DND-41 (cell line): ENCODE measurements around the gene LAPTM4A.
"Not testable (repeated sequence)": the region's sequence is repeated elsewhere in the genome, so short reads cannot be mapped to it uniquely, and the experiment has no call there.

Experiments used
- ATAC-seq: fragments of 200-7000 bp; cut with Tn5 transposase; 3 replicates; pipeline ENCODE4 v1.9.1; 2021; ENCODE audit warnings: low read depth; ENCODE audit not compliant: insufficient read depth
- DNase-seq: peaks from one replicate; pipeline ENCODE4 v3.0.0-alpha.2; 2020
- H2AFZ ChIP-seq: 2 replicates; pipeline ENCODE4 v1.6.0; 2012; ENCODE audit warnings: low read depth, low read length
- H3K27ac ChIP-seq: 2 replicates; pipeline ENCODE4 v1.5.1; 2012; ENCODE audit warnings: low read length, inconsistent platforms
- H3K27me3 ChIP-seq: fragments of 200-600 bp; sonication (generic); 2 replicates; pipeline ENCODE4 v1.6.0; 2012; ENCODE audit warnings: low read length, mild to moderate bottlenecking, inconsistent platforms; ENCODE audit not compliant: insufficient read depth, poor library complexity
- H3K36me3 ChIP-seq: 2 replicates; pipeline ENCODE4 v1.5.1; 2012; ENCODE audit warnings: low read length, inconsistent platforms; ENCODE audit not compliant: insufficient read depth
- H3K4me1 ChIP-seq: 2 replicates; pipeline ENCODE4 v1.5.1; 2012; ENCODE audit warnings: mild to moderate bottlenecking, low read length; ENCODE audit not compliant: insufficient read depth
- H3K4me2 ChIP-seq: 2 replicates; pipeline ENCODE4 v1.6.0; 2012; ENCODE audit warnings: mild to moderate bottlenecking, moderate library complexity, low read length, inconsistent platforms; ENCODE audit not compliant: insufficient read depth
- H3K4me3 ChIP-seq, 2 experiments: fragments of 200-600 bp in 1 of 2; shearing (Covaris generic) in 1 of 2; 2 replicates each; pipeline ENCODE4 v1.5.1; 2012 to 2016; ENCODE audit warnings: inconsistent platforms in 2 of 2, low read length in 2 of 2, mild to moderate bottlenecking in 2 of 2, low read depth in 1 of 2, moderate library complexity in 1 of 2
- H3K79me2 ChIP-seq: 2 replicates; pipeline ENCODE4 v1.6.0; 2012; ENCODE audit warnings: low read length, inconsistent platforms; ENCODE audit not compliant: insufficient read depth
- H3K9ac ChIP-seq: 2 replicates; pipeline ENCODE4 v1.6.0; 2012; ENCODE audit warnings: low read depth, mild to moderate bottlenecking, inconsistent platforms, low read length, moderate library complexity
- H3K9me3 ChIP-seq: 2 replicates; pipeline ENCODE4 v1.5.1; 2012; ENCODE audit warnings: low read length, moderate library complexity, mild to moderate bottlenecking, inconsistent platforms; ENCODE audit not compliant: insufficient read depth, severe bottlenecking
- H4K20me1 ChIP-seq: 2 replicates; pipeline ENCODE4 v1.6.0; 2012; ENCODE audit warnings: low read length; ENCODE audit not compliant: insufficient read depth
- CTCF ChIP-seq: IDR thresholded peaks from 2 replicates; pipeline ENCODE4 v1.5.1; 2012; ENCODE audit warnings: borderline replicate concordance, low read length, moderate library complexity, mild to moderate bottlenecking; ENCODE audit not compliant: poor library complexity, severe bottlenecking; ENCODE audit errors: extremely low read depth
- EZH2 ChIP-seq: IDR thresholded peaks from 3 replicates; pipeline ENCODE4 v1.6.1; 2012; ENCODE audit warnings: borderline replicate concordance, low read depth, mild to moderate bottlenecking, moderate library complexity, low read length, inconsistent platforms; ENCODE audit not compliant: severe bottlenecking

The LAPTM4A gene

GRCh38 chr2:20092226-20092900, 40.9 kb upstream of the LAPTM4A start:
- TF ChIP-seq EZH2: no peak
- no peak for TF ChIP-seq CTCF
- peaks cover 33% of the 10 kb centered on the region for H3K27me3 ChIP-seq
- H3K79me2 ChIP-seq: no peaks in the 10 kb centered on the region
- no peak overlapping the region for H3K4me2 ChIP-seq
- H3K4me3 ChIP-seq: no peak overlapping the region
- H3K27ac ChIP-seq: no peak overlapping the region
- no peaks in the 10 kb centered on the region for H4K20me1 ChIP-seq
- H3K36me3 ChIP-seq: no peaks in the 10 kb centered on the region
- no peaks in the 10 kb centered on the region for H3K9me3 ChIP-seq
- H2AFZ ChIP-seq: no peak overlapping the region
- H3K4me1 ChIP-seq: no peaks in the 10 kb centered on the region
- no peak overlapping the region for H3K9ac ChIP-seq
- ATAC-seq: no peak
- no peak for DNase-seq

DNA sequence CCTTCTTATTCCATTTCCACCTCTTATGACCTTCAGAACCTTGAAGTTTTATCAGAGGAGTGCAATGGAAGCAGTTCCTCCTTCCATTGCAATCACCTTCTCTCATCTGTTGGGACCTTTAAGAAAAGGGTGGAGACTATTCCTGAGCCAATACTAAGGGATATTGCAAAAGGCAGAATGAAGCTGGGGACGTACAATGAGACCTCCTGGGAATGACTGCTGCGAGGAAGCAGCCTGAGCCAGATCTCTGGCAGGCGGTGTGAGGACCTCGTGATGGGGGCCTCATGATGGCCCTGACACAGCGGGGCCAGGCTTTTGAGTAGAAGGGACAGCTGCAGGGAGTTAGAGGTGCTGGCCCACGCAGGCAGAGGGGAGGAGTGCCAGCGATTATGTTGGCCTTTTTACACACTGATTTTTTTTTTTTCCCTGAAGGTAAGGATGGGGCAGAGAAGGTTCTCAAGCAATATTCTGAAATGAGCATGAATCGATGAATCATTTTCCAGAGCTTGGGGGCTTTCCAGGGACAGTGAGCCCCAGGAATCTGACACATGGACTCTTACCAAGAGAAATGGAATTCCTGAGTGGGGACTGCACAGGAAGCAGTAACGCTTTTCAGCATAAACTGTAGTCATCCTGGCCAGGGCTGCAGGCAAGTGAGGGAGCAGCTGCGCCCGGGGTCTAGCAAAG, 40.0 kb upstream of the LAPTM4A start:
- no peak for DNase-seq
- Histone ChIP-seq H3K9ac (no peak overlapping the region), H3K79me2 (no peaks in the 10 kb centered on the region), H3K27ac (no peak overlapping the region), H3K4me1 (no peaks in the 10 kb centered on the region), H4K20me1 (no peaks in the 10 kb centered on the region), H3K9me3 (no peaks in the 10 kb centered on the region), H3K4me2 (no peak overlapping the region), H2AFZ (no peak overlapping the region), H3K27me3 (peaks cover 33% of the 10 kb centered on the region), H3K36me3 (no peaks in the 10 kb centered on the region), H3K4me3 (no peak overlapping the region)
- TF ChIP-seq CTCF: no peak
- TF ChIP-seq EZH2: no peak
- ATAC-seq: no peak

GRCh38 chr2:20089715-20090464, 38.5 kb upstream of the LAPTM4A start:
- no peaks in the 10 kb centered on the region for H4K20me1 ChIP-seq
- no peaks in the 10 kb centered on the region for H3K9me3 ChIP-seq
- no peak overlapping the region for H3K27ac ChIP-seq
- no peak overlapping the region for H2AFZ ChIP-seq
- H3K4me1 ChIP-seq: no peaks in the 10 kb centered on the region
- DNase-seq: no peak
- no peak overlapping the region for H3K4me3 ChIP-seq
- no peak for ATAC-seq
- no peak overlapping the region for H3K4me2 ChIP-seq
- TF ChIP-seq CTCF (no peak), EZH2 (no peak)
- H3K79me2 ChIP-seq: no peaks in the 10 kb centered on the region
- no peak overlapping the region for H3K9ac ChIP-seq
- no peaks in the 10 kb centered on the region for H3K36me3 ChIP-seq
- H3K27me3 ChIP-seq: peaks cover 27% of the 10 kb centered on the region

DNA sequence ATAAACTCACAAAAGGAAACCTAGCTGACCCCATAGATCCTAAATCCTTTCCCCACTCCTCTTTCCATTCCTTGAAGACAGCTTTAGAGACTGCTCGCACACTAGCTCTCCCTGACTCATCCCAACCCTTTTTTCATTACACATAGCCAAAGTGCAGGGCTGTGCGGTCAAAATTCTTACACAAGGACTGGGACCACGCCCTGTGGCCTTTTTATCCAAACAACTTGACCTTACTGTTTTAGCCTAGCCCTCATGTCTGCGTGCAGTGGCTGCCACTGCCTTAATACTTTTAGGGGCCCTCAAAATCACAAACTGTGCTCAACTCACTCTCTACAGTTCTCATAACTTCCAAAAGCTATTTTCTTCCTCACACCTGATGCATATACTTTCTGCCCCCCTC, 34.5 kb upstream of the LAPTM4A start:
- not testable (repeated sequence) for H2AFZ ChIP-seq, H3K79me2 ChIP-seq, ATAC-seq, H3K9me3 ChIP-seq, H3K27ac ChIP-seq, H3K4me1 ChIP-seq, H3K9ac ChIP-seq, DNase-seq, H4K20me1 ChIP-seq, H3K4me2 ChIP-seq, H3K36me3 ChIP-seq, H3K4me3 ChIP-seq
- peaks cover 15% of the 10 kb centered on the region for H3K27me3 ChIP-seq

- H3K4me3 ChIP-seq, DNase-seq, H3K4me1 ChIP-seq, H3K27me3 ChIP-seq, H4K20me1 ChIP-seq, ATAC-seq, H3K27ac ChIP-seq, H2AFZ ChIP-seq, H3K79me2 ChIP-seq, H3K36me3 ChIP-seq, H3K9me3 ChIP-seq, H3K9ac ChIP-seq, H3K4me2 ChIP-seq: not testable (repeated sequence)
Measured at GRCh38 chr2:20082812-20083211, 31.4 kb upstream of the LAPTM4A start.
